Fibroblast of the aortic adventitia (primary cell): ENCODE measurements around the gene TBC1D2B. TPM values are rescaled to one million over a fixed set of nuclear protein-coding genes. Genes with fewer than 3 reads are reported as not detected.

Experiments used
- DNase-seq: peaks from one replicate; pipeline ENCODE4 v3.0.0-alpha.2; 2010; ENCODE audit warnings: low read depth
- H3K4me3 ChIP-seq: 2 replicates; pipeline ENCODE4 v1.5.1; 2011; ENCODE audit warnings: low read depth, mild to moderate bottlenecking, control low read depth, low read length, moderate library complexity
- CTCF ChIP-seq: IDR thresholded peaks from 2 replicates; pipeline ENCODE4 v1.5.1; 2011; ENCODE audit warnings: mild to moderate bottlenecking, low read length, control low read depth, inconsistent platforms; ENCODE audit not compliant: insufficient read depth
- total RNA-seq: library from RNA; depleted of rRNA; stranded (reverse); fragments of >200 nt; gene quantifications from 2 replicates; pipeline ENCODE4 v1.2.3, GENCODE V29; 2012; ENCODE audit warnings: low replicate concordance

The TBC1D2B gene
- total RNA-seq, 1 donor: 28.9 TPM

GRCh38 chr15:78073046-78073787 is 4.3 kb downstream of the TBC1D2B start:
- no peak overlapping the region for H3K4me3 ChIP-seq
- TF ChIP-seq CTCF: no peak
- peak; percentile 50 for DNase-seq

DNA sequence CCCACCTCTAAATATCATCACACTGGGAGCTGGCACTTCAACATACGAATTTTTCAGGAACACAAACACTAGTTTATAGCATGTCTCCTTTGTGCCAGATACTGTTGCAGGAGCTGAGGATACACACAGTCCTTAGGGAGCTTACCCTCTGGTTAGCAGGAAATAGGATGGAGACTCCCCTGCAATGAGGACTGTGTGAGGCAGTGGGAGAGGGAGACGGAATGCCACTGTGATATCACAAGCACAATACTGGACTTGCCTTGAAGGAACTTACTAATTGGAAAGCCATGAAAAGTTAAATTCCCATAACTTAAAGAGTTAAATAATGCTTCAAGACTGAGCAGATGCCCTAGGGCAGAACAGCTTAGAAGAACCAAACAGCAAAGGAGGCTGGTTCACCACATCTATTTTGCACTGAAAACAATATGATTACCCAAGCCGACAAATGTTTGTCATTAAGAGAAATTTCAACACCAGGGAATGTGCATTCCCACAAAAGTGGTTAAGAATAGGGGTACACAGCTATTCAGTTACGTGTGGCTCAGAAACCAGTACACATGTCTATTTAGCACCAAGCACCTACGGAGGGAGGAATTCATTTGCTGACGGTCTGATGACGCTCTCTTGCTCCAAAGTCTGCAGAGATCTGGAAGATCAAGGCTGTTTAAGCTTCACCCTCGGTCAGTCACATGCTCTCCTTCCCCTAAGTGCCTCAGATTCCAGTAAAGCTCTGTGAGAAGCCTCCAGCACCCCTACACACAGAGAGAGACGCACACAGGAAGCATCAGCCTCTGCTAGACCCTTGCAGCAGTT is 5.2 kb downstream of the TBC1D2B start:
- TF ChIP-seq CTCF: no peak
- DNase-seq: peak; percentile 89
- H3K4me3 ChIP-seq: peak overlapping the region; percentile 23

GRCh38 chr15:78071383-78071782 is 6.1 kb downstream of the TBC1D2B start:
- H3K4me3 ChIP-seq: no peak overlapping the region
- no peak for TF ChIP-seq CTCF
- DNase-seq: no peak

DNA sequence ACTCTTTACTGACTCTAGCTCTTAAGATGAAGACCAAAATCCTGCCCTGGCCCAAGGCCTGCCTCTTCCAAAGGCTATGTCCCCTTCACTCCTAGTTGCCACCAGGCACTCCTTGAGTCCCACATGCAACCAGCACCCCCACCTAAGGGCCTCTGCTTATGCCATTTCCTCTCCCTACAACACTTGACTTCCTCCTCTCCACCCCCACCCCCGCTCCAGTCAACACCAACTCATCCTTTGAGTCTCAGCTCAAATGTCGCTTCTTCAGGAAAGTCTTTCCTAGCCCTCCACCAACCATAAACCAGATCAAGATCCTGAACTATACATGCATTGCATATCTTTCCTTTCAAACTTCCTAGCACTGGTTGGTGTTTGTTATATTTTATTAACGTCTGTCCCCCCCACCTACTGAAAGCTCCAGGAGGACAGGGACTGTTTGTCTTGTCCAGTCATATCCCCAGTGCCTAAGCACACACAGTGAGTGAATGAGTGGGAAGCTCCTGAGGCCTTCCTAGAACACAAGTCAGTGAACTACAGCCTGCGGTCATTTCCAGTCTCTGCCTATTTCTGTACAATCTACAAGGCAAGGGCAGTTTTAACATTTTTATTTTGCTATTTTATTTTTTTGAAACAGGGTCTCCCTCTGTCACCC is 7.3 kb downstream of the TBC1D2B start:
- TF ChIP-seq CTCF: no peak
- no peak for DNase-seq
- no peak overlapping the region for H3K4me3 ChIP-seq

DNA sequence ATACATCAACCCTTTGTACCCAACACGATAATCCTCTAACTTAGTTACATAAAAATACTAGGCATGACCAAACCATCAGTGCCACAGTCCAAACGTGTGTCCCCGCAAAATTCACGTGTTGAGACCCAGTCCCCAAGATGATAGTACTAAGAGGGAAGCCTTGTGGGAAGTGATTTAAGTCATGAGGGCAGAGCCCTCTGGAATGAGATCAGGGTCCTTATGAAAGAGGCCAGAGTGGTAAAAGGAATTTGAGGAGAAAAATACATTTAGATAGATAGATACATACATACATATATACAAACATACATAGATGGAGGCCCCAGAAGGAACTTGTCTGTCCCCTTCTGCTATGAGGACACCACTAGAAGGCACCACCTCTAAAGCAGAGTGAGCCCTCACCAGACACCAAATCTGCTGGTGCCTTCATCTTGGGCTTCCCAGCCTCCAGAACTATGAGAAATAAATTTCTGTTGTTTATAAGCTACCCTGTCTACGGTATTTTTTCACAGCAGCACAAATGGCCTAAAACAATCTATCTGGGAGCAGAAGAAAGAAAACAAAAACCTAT is 8.0 kb downstream of the TBC1D2B start:
- no peak overlapping the region for H3K4me3 ChIP-seq
- DNase-seq: no peak
- TF ChIP-seq CTCF: no peak

DNA sequence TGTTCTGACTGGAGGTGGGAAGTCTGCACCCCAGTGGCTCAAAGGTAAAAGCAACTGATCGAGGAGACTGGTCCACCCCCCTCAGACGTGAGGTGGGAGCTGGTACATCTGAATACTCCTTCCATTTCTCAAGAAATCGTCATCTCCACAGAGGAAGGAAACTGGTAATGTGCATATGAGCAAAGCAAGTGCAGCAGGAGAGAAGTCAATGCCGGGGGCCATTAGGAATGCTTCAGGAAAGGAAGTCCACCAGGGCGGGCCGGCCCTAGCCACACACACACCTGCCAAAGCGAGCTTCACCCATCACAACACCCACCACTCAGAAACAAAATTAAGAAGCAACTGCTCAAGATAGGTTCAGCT is 8.5 kb downstream of the TBC1D2B start:
- no peak for TF ChIP-seq CTCF
- DNase-seq: no peak
- no peak overlapping the region for H3K4me3 ChIP-seq
